ENCODE results near the gene OSGEP. TPM values are rescaled to one million over a fixed set of nuclear protein-coding genes. Genes with fewer than 3 reads are reported as not detected.

Gene OSGEP
- total RNA-seq, 4 donors from 2014 or later, result 56.7 to 88.8 (median 75.0) TPM

GRCh38 chr14:20427231-20428009 lies 27.2 kb downstream of the OSGEP start:
- peaks cover 5 to 6% of the 10 kb centered on the region in 2 donors for H3K4me1 ChIP-seq
- H3K4me3 ChIP-seq (replicated peaks in 1 of 3), result no peak overlapping the region
- intact Hi-C loops (cut with DNase I), result no loop called here
- H3K27ac ChIP-seq, result no peak overlapping the region
- no peak for TF ChIP-seq POLR2A (IDR thresholded peaks at IDR 0.05)
- TF ChIP-seq CTCF (IDR thresholded peaks at IDR 0.05), result no peak
- no peaks in the 10 kb centered on the region for H3K9me3 ChIP-seq
- no peaks in the 10 kb centered on the region for H3K36me3 ChIP-seq
- 78 to 82% methylated on average over 5 of the region's 5 CpGs for WGBS, 2 donors
- H3K27me3 ChIP-seq, result no peaks in the 10 kb centered on the region
- DNase-seq, result no peak

- Histone ChIP-seq H3K4me3 (replicated peaks in 1 of 3) (no peak overlapping the region), H3K9me3 (no peaks in the 10 kb centered on the region), H3K27me3 (no peaks in the 10 kb centered on the region), H3K4me1 (no peaks in the 10 kb centered on the region), H3K27ac (no peak overlapping the region), H3K36me3 (no peaks in the 10 kb centered on the region)
- no peak for DNase-seq
- TF ChIP-seq CTCF (IDR thresholded peaks at IDR 0.05) (no peak), POLR2A (IDR thresholded peaks at IDR 0.05) (no peak)
- 36% methylated on average over 2 of the region's 2 CpGs for WGBS, 2 donors
- intact Hi-C loops (cut with DNase I), result no loop called here
These were observed 29.8 kb downstream of the OSGEP start for GRCh38 chr14:20424851-20425250.

- DNase-seq, result no peak
- 43 to 62% methylated on average over 2 of the region's 2 CpGs for WGBS, 2 donors
- Histone ChIP-seq H3K9me3 (no peaks in the 10 kb centered on the region), H3K27me3 (no peaks in the 10 kb centered on the region), H3K36me3 (no peaks in the 10 kb centered on the region), H3K27ac (no peak overlapping the region), H3K4me1 (no peaks in the 10 kb centered on the region), H3K4me3 (replicated peaks in 1 of 3) (no peak overlapping the region)
- TF ChIP-seq POLR2A (IDR thresholded peaks at IDR 0.05) (no peak), CTCF (IDR thresholded peaks at IDR 0.05) (no peak)
- intact Hi-C loops (cut with DNase I), result no loop called here
These were observed 31.7 kb downstream of the OSGEP start for GRCh38 chr14:20422886-20423285.

- WGBS, 2 donors, result 18 to 38% methylated on average over 2 of the region's 2 CpGs
- no peak for DNase-seq
- Histone ChIP-seq H3K36me3 (no peaks in the 10 kb centered on the region), H3K9me3 (no peaks in the 10 kb centered on the region), H3K27me3 (no peaks in the 10 kb centered on the region), H3K4me1 (peaks cover 1 to 5% of the 10 kb centered on the region in 2 donors), H3K4me3 (replicated peaks in 1 of 3) (no peak overlapping the region), H3K27ac (no peak overlapping the region)
- no peak for TF ChIP-seq POLR2A (IDR thresholded peaks at IDR 0.05)
- TF ChIP-seq CTCF (IDR thresholded peaks at IDR 0.05), result no peak
- intact Hi-C loops (cut with DNase I), result no loop called here
These were observed 33.3 kb downstream of the OSGEP start for GRCh38 chr14:20421267-20421666.

GRCh38 chr14:20419419-20419818 lies 35.2 kb downstream of the OSGEP start:
- no peak overlapping the region for H3K4me3 ChIP-seq (replicated peaks in 1 of 3)
- no peaks in the 10 kb centered on the region for H3K9me3 ChIP-seq
- no peak overlapping the region for H3K27ac ChIP-seq
- DNase-seq, result no peak
- no peaks in the 10 kb centered on the region for H3K36me3 ChIP-seq
- intact Hi-C loops (cut with DNase I), result loop anchor here (10.0 kb wide), 1 partner anchor 45 kb away; the partner anchor contains the start of genes PIP4P1 and PNP
- H3K4me1 ChIP-seq, result peaks cover 5 to 6% of the 10 kb centered on the region in 2 donors
- 40 to 50% methylated on average over 1 of the region's 1 CpG for WGBS, 2 donors
- TF ChIP-seq POLR2A (IDR thresholded peaks at IDR 0.05) (no peak), CTCF (IDR thresholded peaks at IDR 0.05) (no peak)
- H3K27me3 ChIP-seq, result no peaks in the 10 kb centered on the region

Measured in thyroid gland (tissue), 4 donors.